ENCODE measurements around the gene ABCF1. TPM values are rescaled to one million over a fixed set of nuclear protein-coding genes. Genes with fewer than 3 reads are reported as not detected.

Gene ABCF1
- total RNA-seq, 1 experiment from 2014 or later = 94.9 TPM

DNA sequence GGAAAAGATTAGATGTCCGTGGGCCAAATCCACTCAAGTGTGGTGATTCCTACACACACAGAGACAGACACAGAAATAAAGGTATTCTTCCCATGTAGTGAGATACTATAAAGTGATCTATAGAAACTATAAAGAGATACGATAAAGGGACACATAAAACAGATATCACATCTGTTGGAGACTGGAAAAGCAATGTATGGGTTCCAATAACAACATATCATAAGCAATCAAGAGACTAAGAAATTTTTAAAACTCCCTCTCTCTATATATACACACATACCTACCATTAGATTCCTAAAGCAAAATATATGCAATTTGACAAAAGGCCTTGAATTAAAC lies 40.6 kb downstream of the ABCF1 start:
- TF ChIP-seq POLR2AphosphoS5 (IDR thresholded peaks at IDR 0.05; ENCODE audit: low read depth, low read length) = peak; percentile 58
- no peak for TF ChIP-seq TCF7L2 (IDR thresholded peaks at IDR 0.05; ENCODE audit: low read depth, low read length)
- ChIA-PET POLR2A (interaction anchor here (1.5 kb wide), 1 partner anchor 11 kb away, joined by 4 read pairs; no protein-coding TSS in a partner anchor), CTCF (no interaction called here)
- no peaks in the 10 kb centered on the region for H3K27me3 ChIP-seq (ENCODE audit: control insufficient read depth, insufficient read depth, low read length)
- H3K9me3 ChIP-seq (ENCODE audit: control insufficient read depth, insufficient read depth, low read depth, low read length) = no peaks in the 10 kb centered on the region
- no peak overlapping the region for H3K4me3 ChIP-seq (ENCODE audit: low read depth in 2 of 2, low read length in 2 of 2)
- H3K27ac ChIP-seq (ENCODE audit: low read length) = no peak overlapping the region
- H3K36me3 ChIP-seq (ENCODE audit: control insufficient read depth, insufficient read depth, low read length) = peaks cover 28% of the 10 kb centered on the region
- in situ Hi-C loops (cut with HindIII; ENCODE audit: low pct_unique_long_range_greater_than_20kb, low sequenced_read_pairs) (no loop called here), intact Hi-C loops (cut with micrococcal nuclease; ENCODE audit: unreplicated experiment) (no loop called here)
- BruUV-seq (replicated peaks) = no TSS peak
- peaks cover 32% of the 10 kb centered on the region for H3K4me1 ChIP-seq (ENCODE audit: control insufficient read depth, insufficient read depth, low read length)
- DNase-seq (ENCODE audit: low read depth, low spot score) (no peak), ATAC-seq (no peak)

DNA sequence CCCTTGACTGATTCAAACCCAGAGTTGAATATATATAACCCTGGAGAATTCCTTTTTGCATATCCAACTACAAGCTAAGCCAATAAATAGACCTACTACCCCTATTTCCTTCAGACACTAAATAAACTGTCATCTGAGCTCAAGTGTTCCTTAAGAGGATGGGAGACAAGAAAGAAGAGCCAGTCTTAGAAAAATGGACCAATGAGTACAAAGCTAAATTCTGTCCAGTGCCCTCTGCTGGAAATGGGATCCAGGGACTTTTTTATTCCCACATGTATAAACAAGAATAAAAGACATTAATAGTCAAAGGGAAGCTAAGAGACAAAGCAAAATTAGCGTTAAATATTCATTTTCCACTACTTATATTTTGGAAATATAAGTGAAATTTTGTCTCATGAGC lies 41.0 kb downstream of the ABCF1 start:
- Histone ChIP-seq H3K9me3 (ENCODE audit: control insufficient read depth, insufficient read depth, low read depth, low read length) (no peaks in the 10 kb centered on the region), H3K4me3 (ENCODE audit: low read depth in 2 of 2, low read length in 2 of 2) (no peak overlapping the region), H3K4me1 (ENCODE audit: control insufficient read depth, insufficient read depth, low read length) (peaks cover 32% of the 10 kb centered on the region), H3K36me3 (ENCODE audit: control insufficient read depth, insufficient read depth, low read length) (peaks cover 26% of the 10 kb centered on the region), H3K27me3 (ENCODE audit: control insufficient read depth, insufficient read depth, low read length) (no peaks in the 10 kb centered on the region), H3K27ac (ENCODE audit: low read length) (no peak overlapping the region)
- ChIA-PET POLR2A (interaction anchor here (1.5 kb wide), 2 partner anchors 11 to 14 kb away, joined by 4 to 8 read pairs; no protein-coding TSS in a partner anchor), CTCF (interaction anchor here (0.9 kb wide), 1 partner anchor 131 kb away, joined by 5 read pairs; no protein-coding TSS in a partner anchor)
- no TSS peak for BruUV-seq (replicated peaks)
- no peak for DNase-seq (ENCODE audit: low read depth, low spot score)
- in situ Hi-C loops (cut with HindIII; ENCODE audit: low pct_unique_long_range_greater_than_20kb, low sequenced_read_pairs) (no loop called here), intact Hi-C loops (cut with micrococcal nuclease; ENCODE audit: unreplicated experiment) (no loop called here)
- ATAC-seq = no peak
- peak; percentile 55; the same call in 1 of the 2 replicates for TF ChIP-seq CTCF (IDR thresholded peaks at IDR 0.05)
- TF ChIP-seq POLR2AphosphoS5 (IDR thresholded peaks at IDR 0.05; ENCODE audit: low read depth, low read length) = peak; percentile 38; the same call in 1 of the 2 replicates
- TF ChIP-seq, protein P1, sequence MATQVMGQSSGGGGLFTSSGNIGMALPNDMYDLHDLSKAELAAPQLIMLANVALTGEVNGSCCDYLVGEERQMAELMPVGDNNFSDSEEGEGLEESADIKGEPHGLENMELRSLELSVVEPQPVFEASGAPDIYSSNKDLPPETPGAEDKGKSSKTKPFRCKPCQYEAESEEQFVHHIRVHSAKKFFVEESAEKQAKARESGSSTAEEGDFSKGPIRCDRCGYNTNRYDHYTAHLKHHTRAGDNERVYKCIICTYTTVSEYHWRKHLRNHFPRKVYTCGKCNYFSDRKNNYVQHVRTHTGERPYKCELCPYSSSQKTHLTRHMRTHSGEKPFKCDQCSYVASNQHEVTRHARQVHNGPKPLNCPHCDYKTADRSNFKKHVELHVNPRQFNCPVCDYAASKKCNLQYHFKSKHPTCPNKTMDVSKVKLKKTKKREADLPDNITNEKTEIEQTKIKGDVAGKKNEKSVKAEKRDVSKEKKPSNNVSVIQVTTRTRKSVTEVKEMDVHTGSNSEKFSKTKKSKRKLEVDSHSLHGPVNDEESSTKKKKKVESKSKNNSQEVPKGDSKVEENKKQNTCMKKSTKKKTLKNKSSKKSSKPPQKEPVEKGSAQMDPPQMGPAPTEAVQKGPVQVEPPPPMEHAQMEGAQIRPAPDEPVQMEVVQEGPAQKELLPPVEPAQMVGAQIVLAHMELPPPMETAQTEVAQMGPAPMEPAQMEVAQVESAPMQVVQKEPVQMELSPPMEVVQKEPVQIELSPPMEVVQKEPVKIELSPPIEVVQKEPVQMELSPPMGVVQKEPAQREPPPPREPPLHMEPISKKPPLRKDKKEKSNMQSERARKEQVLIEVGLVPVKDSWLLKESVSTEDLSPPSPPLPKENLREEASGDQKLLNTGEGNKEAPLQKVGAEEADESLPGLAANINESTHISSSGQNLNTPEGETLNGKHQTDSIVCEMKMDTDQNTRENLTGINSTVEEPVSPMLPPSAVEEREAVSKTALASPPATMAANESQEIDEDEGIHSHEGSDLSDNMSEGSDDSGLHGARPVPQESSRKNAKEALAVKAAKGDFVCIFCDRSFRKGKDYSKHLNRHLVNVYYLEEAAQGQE (IDR thresholded peaks at IDR 0.05; ENCODE audit: insufficient read depth in 1 of 2, low read depth in 2 of 2, low read length in 1 of 2) = no peak

DNA sequence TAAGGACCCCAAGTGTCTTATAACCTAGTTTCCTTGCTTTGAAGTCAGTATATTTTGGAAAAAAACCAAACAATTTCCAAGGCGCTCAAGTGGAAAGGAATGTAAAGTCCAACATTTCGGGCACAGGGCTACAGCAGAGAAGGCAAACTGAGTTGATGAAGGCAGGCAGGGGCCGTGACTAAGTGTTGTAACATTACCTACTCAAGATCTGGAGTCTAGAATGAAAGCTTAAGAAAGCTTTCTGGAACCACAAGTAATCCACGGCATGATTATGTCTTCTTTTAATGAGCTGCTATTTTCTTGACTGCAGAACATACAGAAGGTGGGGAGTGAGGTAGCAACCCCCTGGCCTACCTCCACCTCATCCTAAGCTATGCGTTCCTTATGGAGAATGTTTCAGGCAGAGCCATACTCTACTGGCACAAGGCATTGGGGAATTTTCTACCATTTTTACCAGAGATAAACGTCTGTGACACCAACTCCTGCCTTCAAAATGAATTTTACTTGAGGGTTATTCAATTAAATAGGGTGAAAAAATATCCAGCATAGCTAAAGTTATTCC lies 41.5 kb downstream of the ABCF1 start:
- peak; percentile 77 for TF ChIP-seq TCF7L2 (IDR thresholded peaks at IDR 0.05; ENCODE audit: low read depth, low read length)
- TF ChIP-seq, protein P1 (IDR thresholded peaks at IDR 0.05; ENCODE audit: insufficient read depth in 1 of 2, low read depth in 2 of 2, low read length in 1 of 2) = no peak
- no peak for TF ChIP-seq CTCF (IDR thresholded peaks at IDR 0.05)
- peak; percentile 41 for TF ChIP-seq POLR2AphosphoS5 (IDR thresholded peaks at IDR 0.05; ENCODE audit: low read depth, low read length)
- Histone ChIP-seq H3K36me3 (ENCODE audit: control insufficient read depth, insufficient read depth, low read length) (peaks cover 21% of the 10 kb centered on the region), H3K27ac (ENCODE audit: low read length) (peak overlapping the region; percentile 100), H3K27me3 (ENCODE audit: control insufficient read depth, insufficient read depth, low read length) (no peaks in the 10 kb centered on the region), H3K4me1 (ENCODE audit: control insufficient read depth, insufficient read depth, low read length) (peaks cover 32% of the 10 kb centered on the region), H3K4me3 (ENCODE audit: low read depth in 2 of 2, low read length in 2 of 2) (no peak overlapping the region), H3K9me3 (ENCODE audit: control insufficient read depth, insufficient read depth, low read depth, low read length) (no peaks in the 10 kb centered on the region)
- intact Hi-C loops (cut with micrococcal nuclease; ENCODE audit: unreplicated experiment) = no loop called here
- ATAC-seq (no peak), DNase-seq (ENCODE audit: low read depth, low spot score) (no peak)
- ChIA-PET CTCF (interaction anchor here (0.7 to 0.9 kb wide), 2 partner anchors 131 to 132 kb away, joined by 3 to 5 read pairs; partner anchors contain the start of gene IER3), POLR2A (interaction anchor here (1.5 kb wide), 2 partner anchors 12 to 15 kb away, joined by 4 to 8 read pairs; no protein-coding TSS in a partner anchor)
- in situ Hi-C loops (cut with HindIII; ENCODE audit: low pct_unique_long_range_greater_than_20kb, low sequenced_read_pairs) = no loop called here
- no TSS peak for BruUV-seq (replicated peaks)
